Uterus (tissue), 2 donors: ENCODE results near the gene RNF144A.

ENCODE experiments used
- CTCF ChIP-seq, 4 experiments: fragments of 200-600 bp in 2 of 4; fragments of 450-650 bp in 2 of 4; sonication (generic) in 2 of 4; IDR thresholded peaks; one replicate each; pipeline ENCODE4 v1.5.1; 2016 to 2019; ENCODE audit warnings: antibody characterized with exemption in 4 of 4, mild to moderate bottlenecking in 2 of 4, moderate library complexity in 1 of 4
- POLR2A ChIP-seq, 2 donors: fragments of 450-650 bp; IDR thresholded peaks; one replicate each; pipeline ENCODE4 v1.6.1; 2016; ENCODE audit warnings: antibody characterized with exemption in 2 of 2, mild to moderate bottlenecking in 1 of 2, moderate library complexity in 1 of 2

- TF ChIP-seq CTCF (IDR thresholded peaks at IDR 0.05) (no peak), POLR2A (IDR thresholded peaks at IDR 0.05) (no peak)
These were observed 76.0 kb downstream of the RNF144A start for GRCh38 chr2:6993229-6993640.
